Activated CD4-positive, alpha-beta T cell treated with anti-CD3 and anti-CD28 coated beads, Interleukin-2, amount 10 ng/mL, durations not matched to agents 7 days and 5 days (primary cell): Measurements from ENCODE around the gene SH2D4B. TPM values are rescaled to one million over a fixed set of nuclear protein-coding genes. Genes with fewer than 3 reads are reported as not detected.

Source experiments
- CTCF ChIA-PET: fragments of 350-600 bp; sonication (Branson Sonifier 250); formaldehyde crosslinking; loops from one replicate; lab custom pipeline; 2021; ENCODE audit warnings: antibody characterized with exemption; lab: Charles Lee
- POLR2A ChIA-PET: fragments of 350-600 bp; sonication (Branson Sonifier 250); formaldehyde crosslinking; loops from one replicate; lab custom pipeline; 2021; ENCODE audit warnings: antibody characterized with exemption; lab: Charles Lee
- DNase-seq: peaks from one replicate; pipeline ENCODE4 v3.0.0-alpha.2; 2020
- H3K27ac Mint-ChIP-seq: one replicate; pipeline ENCODE4 v1.8.0; 2021; ENCODE audit warnings: mild to moderate bottlenecking, moderate library complexity, mixed read lengths
- H3K27me3 Mint-ChIP-seq: one replicate; pipeline ENCODE4 v1.8.0; 2021; ENCODE audit warnings: mixed read lengths
- H3K36me3 Mint-ChIP-seq: one replicate; pipeline ENCODE4 v1.8.0; 2021; ENCODE audit warnings: low read depth, mixed read lengths
- H3K4me1 Mint-ChIP-seq: one replicate; pipeline ENCODE4 v1.8.0; 2021; ENCODE audit warnings: mixed read lengths
- H3K4me3 Mint-ChIP-seq: one replicate; pipeline ENCODE4 v1.8.0; 2021; ENCODE audit warnings: mild to moderate bottlenecking, moderate library complexity, mixed read lengths
- H3K9me3 Mint-ChIP-seq: one replicate; pipeline ENCODE4 v1.8.0; 2021; ENCODE audit warnings: mixed read lengths
- total RNA-seq, 2 experiments: library from RNA; stranded (reverse); gene quantifications; one replicate each; pipeline ENCODE4 v1.2.3, GENCODE V29; 2021

SH2D4B gene
- total RNA-seq, 2 experiments from 2014 or later, result 0.07 to 0.10 TPM

- POLR2A ChIA-PET, result no interaction called here
- DNase-seq, result no peak
- no peaks in the 10 kb centered on the region for H3K36me3 Mint-ChIP-seq
- H3K27ac Mint-ChIP-seq, result no peak overlapping the region
- H3K4me1 Mint-ChIP-seq, result no peaks in the 10 kb centered on the region
- H3K9me3 Mint-ChIP-seq, result no peaks in the 10 kb centered on the region
- CTCF ChIA-PET, result no interaction called here
- H3K27me3 Mint-ChIP-seq, result no peaks in the 10 kb centered on the region
- H3K4me3 Mint-ChIP-seq, result no peak overlapping the region
Measured at GRCh38 chr10:80613466-80614170, 75.9 kb downstream of the SH2D4B start.

GRCh38 chr10:80614576-80615416 lies 77.1 kb downstream of the SH2D4B start:
- Mint-ChIP-seq H3K36me3 (no peaks in the 10 kb centered on the region), H3K4me1 (no peaks in the 10 kb centered on the region), H3K27ac (no peak overlapping the region), H3K27me3 (no peaks in the 10 kb centered on the region), H3K9me3 (no peaks in the 10 kb centered on the region), H3K4me3 (no peak overlapping the region)
- ChIA-PET CTCF (no interaction called here), POLR2A (no interaction called here)
- no peak for DNase-seq

- Mint-ChIP-seq H3K4me1 (no peaks in the 10 kb centered on the region), H3K27ac (no peak overlapping the region), H3K27me3 (no peaks in the 10 kb centered on the region), H3K36me3 (no peaks in the 10 kb centered on the region), H3K4me3 (no peak overlapping the region), H3K9me3 (no peaks in the 10 kb centered on the region)
- ChIA-PET POLR2A (no interaction called here), CTCF (interaction anchor here (1.3 kb wide), 1 partner anchor 22 kb away, joined by 3 read pairs; no protein-coding TSS in a partner anchor)
- DNase-seq, result no peak
Measured at GRCh38 chr10:80617807-80618206, 80.1 kb downstream of the SH2D4B start.

GRCh38 chr10:80619036-80619435 lies 81.3 kb downstream of the SH2D4B start:
- DNase-seq, result no peak
- Mint-ChIP-seq H3K27ac (no peak overlapping the region), H3K36me3 (no peaks in the 10 kb centered on the region), H3K9me3 (no peaks in the 10 kb centered on the region), H3K27me3 (no peaks in the 10 kb centered on the region), H3K4me3 (no peak overlapping the region), H3K4me1 (no peaks in the 10 kb centered on the region)
- CTCF ChIA-PET, result interaction anchor here (0.9 to 1.3 kb wide), 2 partner anchors 23 to 236 kb away, joined by 3 to 5 read pairs; no protein-coding TSS in a partner anchor
- POLR2A ChIA-PET, result no interaction called here

- CTCF ChIA-PET, result no interaction called here
- no peaks in the 10 kb centered on the region for H3K4me1 Mint-ChIP-seq
- POLR2A ChIA-PET, result no interaction called here
- no peak overlapping the region for H3K27ac Mint-ChIP-seq
- no peak overlapping the region for H3K4me3 Mint-ChIP-seq
- DNase-seq, result no peak
- H3K9me3 Mint-ChIP-seq, result no peaks in the 10 kb centered on the region
- H3K36me3 Mint-ChIP-seq, result no peaks in the 10 kb centered on the region
- H3K27me3 Mint-ChIP-seq, result peaks cover 9% of the 10 kb centered on the region
Measured at GRCh38 chr10:80622153-80622552, 84.5 kb downstream of the SH2D4B start.

- no peaks in the 10 kb centered on the region for H3K9me3 Mint-ChIP-seq
- POLR2A ChIA-PET, result no interaction called here
- CTCF ChIA-PET, result no interaction called here
- no peak overlapping the region for H3K4me3 Mint-ChIP-seq
- no peaks in the 10 kb centered on the region for H3K4me1 Mint-ChIP-seq
- H3K27ac Mint-ChIP-seq, result no peak overlapping the region
- DNase-seq, result no peak
- H3K27me3 Mint-ChIP-seq, result peaks cover 9% of the 10 kb centered on the region
- H3K36me3 Mint-ChIP-seq, result no peaks in the 10 kb centered on the region
Measured at GRCh38 chr10:80630324-80630723, 92.6 kb downstream of the SH2D4B start.

GRCh38 chr10:80632742-80633141 lies 95.0 kb downstream of the SH2D4B start:
- H3K36me3 Mint-ChIP-seq, result no peaks in the 10 kb centered on the region
- peaks cover 4% of the 10 kb centered on the region for H3K27me3 Mint-ChIP-seq
- POLR2A ChIA-PET, result no interaction called here
- no peak overlapping the region for H3K27ac Mint-ChIP-seq
- CTCF ChIA-PET, result no interaction called here
- no peaks in the 10 kb centered on the region for H3K9me3 Mint-ChIP-seq
- no peaks in the 10 kb centered on the region for H3K4me1 Mint-ChIP-seq
- H3K4me3 Mint-ChIP-seq, result no peak overlapping the region
- no peak for DNase-seq

GRCh38 chr10:80633383-80633860 lies 95.7 kb downstream of the SH2D4B start:
- no peaks in the 10 kb centered on the region for H3K4me1 Mint-ChIP-seq
- no peaks in the 10 kb centered on the region for H3K36me3 Mint-ChIP-seq
- no peaks in the 10 kb centered on the region for H3K9me3 Mint-ChIP-seq
- ChIA-PET CTCF (no interaction called here), POLR2A (no interaction called here)
- no peak overlapping the region for H3K27ac Mint-ChIP-seq
- H3K27me3 Mint-ChIP-seq, result peaks cover 6% of the 10 kb centered on the region
- H3K4me3 Mint-ChIP-seq, result no peak overlapping the region
- no peak for DNase-seq

GRCh38 chr10:80633910-80634309 lies 96.2 kb downstream of the SH2D4B start:
- Mint-ChIP-seq H3K36me3 (no peaks in the 10 kb centered on the region), H3K4me1 (no peaks in the 10 kb centered on the region), H3K27me3 (peaks cover 7% of the 10 kb centered on the region), H3K27ac (no peak overlapping the region), H3K4me3 (no peak overlapping the region), H3K9me3 (no peaks in the 10 kb centered on the region)
- ChIA-PET POLR2A (no interaction called here), CTCF (no interaction called here)
- no peak for DNase-seq

- Mint-ChIP-seq H3K4me1 (no peaks in the 10 kb centered on the region), H3K27ac (no peak overlapping the region), H3K4me3 (no peak overlapping the region), H3K9me3 (no peaks in the 10 kb centered on the region), H3K27me3 (peaks cover 13% of the 10 kb centered on the region), H3K36me3 (no peaks in the 10 kb centered on the region)
- DNase-seq, result no peak
- ChIA-PET POLR2A (no interaction called here), CTCF (interaction anchor here (0.7 kb wide), 1 partner anchor 430 kb away, joined by 3 read pairs; no protein-coding TSS in a partner anchor)
Measured at GRCh38 chr10:80642661-80643060, 105.0 kb downstream of the SH2D4B start.

GRCh38 chr10:80646366-80646765 lies 108.7 kb downstream of the SH2D4B start:
- Mint-ChIP-seq H3K4me3 (no peak overlapping the region), H3K4me1 (no peaks in the 10 kb centered on the region), H3K9me3 (no peaks in the 10 kb centered on the region), H3K27ac (no peak overlapping the region), H3K27me3 (peaks cover 5% of the 10 kb centered on the region), H3K36me3 (no peaks in the 10 kb centered on the region)
- DNase-seq, result no peak
- CTCF ChIA-PET, result no interaction called here
- POLR2A ChIA-PET, result no interaction called here

- no peak for DNase-seq
- Mint-ChIP-seq H3K36me3 (no peaks in the 10 kb centered on the region), H3K4me1 (no peaks in the 10 kb centered on the region), H3K4me3 (no peak overlapping the region), H3K27me3 (peaks cover 5% of the 10 kb centered on the region), H3K27ac (no peak overlapping the region), H3K9me3 (no peaks in the 10 kb centered on the region)
- ChIA-PET POLR2A (no interaction called here), CTCF (no interaction called here)
Measured at GRCh38 chr10:80647173-80647833, 109.6 kb downstream of the SH2D4B start.

GRCh38 chr10:80648106-80648505 lies 110.4 kb downstream of the SH2D4B start:
- H3K9me3 Mint-ChIP-seq, result no peaks in the 10 kb centered on the region
- DNase-seq, result no peak
- H3K4me3 Mint-ChIP-seq, result no peak overlapping the region
- no peak overlapping the region for H3K27ac Mint-ChIP-seq
- H3K27me3 Mint-ChIP-seq, result peaks cover 5% of the 10 kb centered on the region
- ChIA-PET CTCF (no interaction called here), POLR2A (no interaction called here)
- no peaks in the 10 kb centered on the region for H3K36me3 Mint-ChIP-seq
- no peaks in the 10 kb centered on the region for H3K4me1 Mint-ChIP-seq
